MM.1S (cell line): ENCODE measurements around the gene OSBPL10.

Experiments
- DNase-seq: peaks from one replicate; pipeline ENCODE4 v3.0.0-alpha.2; 2015
- H2AFZ ChIP-seq: fragments of 300-600 bp; sonication (generic); 2 replicates; pipeline ENCODE4 v1.6.0; 2016; ENCODE audit warnings: antibody characterized with exemption, low read length
- H3F3A ChIP-seq: fragments of 300-600 bp; sonication (generic); 2 replicates; pipeline ENCODE4 v1.6.1; 2016; ENCODE audit warnings: mild to moderate bottlenecking, antibody characterized with exemption, low read length, moderate library complexity, mixed read lengths; ENCODE audit not compliant: insufficient read depth
- H3K27ac ChIP-seq: fragments of 300-600 bp; sonication (generic); 2 replicates; pipeline ENCODE4 v1.5.1; 2016; ENCODE audit warnings: mild to moderate bottlenecking, low read length
- H3K27me3 ChIP-seq: fragments of 300-600 bp; sonication (generic); replicated peaks from 2 replicates; pipeline ENCODE4 v1.6.0; 2016; ENCODE audit warnings: low read length; ENCODE audit not compliant: insufficient read depth
- H3K36me3 ChIP-seq: fragments of 300-600 bp; sonication (generic); replicated peaks from 2 replicates; pipeline ENCODE4 v1.6.1; 2016; ENCODE audit warnings: mild to moderate bottlenecking, low read length, mixed read lengths; ENCODE audit not compliant: insufficient read depth
- H3K4me1 ChIP-seq: fragments of 300-600 bp; sonication (generic); 2 replicates; pipeline ENCODE4 v1.6.1; 2016; ENCODE audit warnings: low read length, mixed read lengths
- H3K4me2 ChIP-seq: fragments of 300-600 bp; sonication (generic); 2 replicates; pipeline ENCODE4 v1.6.0; 2016; ENCODE audit warnings: low read depth, low read length
- H3K4me3 ChIP-seq: fragments of 300-600 bp; sonication (generic); 2 replicates; pipeline ENCODE4 v1.5.1; 2016; ENCODE audit warnings: low read length, mixed read lengths
- H3K79me2 ChIP-seq: fragments of 300-600 bp; sonication (generic); 2 replicates; pipeline ENCODE4 v1.6.1; 2016; ENCODE audit warnings: mixed run types, low read length, mixed read lengths
- H3K9ac ChIP-seq: fragments of 300-600 bp; sonication (generic); 2 replicates; pipeline ENCODE4 v1.6.1; 2016; ENCODE audit warnings: low read length, mixed read lengths
- H3K9me2 ChIP-seq: fragments of 300-600 bp; sonication (generic); replicated peaks from 2 replicates; pipeline ENCODE4 v1.6.1; 2016; ENCODE audit warnings: mild to moderate bottlenecking, low read length, mixed read lengths; ENCODE audit not compliant: insufficient read depth
- H3K9me3 ChIP-seq: fragments of 300-600 bp; sonication (generic); replicated peaks from 2 replicates; pipeline ENCODE4 v1.6.1; 2016; ENCODE audit warnings: mild to moderate bottlenecking, low read length, mixed read lengths; ENCODE audit not compliant: insufficient read depth
- H4K20me1 ChIP-seq: fragments of 300-600 bp; sonication (generic); 2 replicates; pipeline ENCODE4 v1.6.1; 2016; ENCODE audit warnings: mild to moderate bottlenecking, low read length, moderate library complexity, mixed read lengths; ENCODE audit not compliant: insufficient read depth
- CTCF ChIP-seq: fragments of 300-600 bp; sonication (generic); IDR thresholded peaks from 2 replicates; pipeline ENCODE4 v1.5.1; 2016; ENCODE audit warnings: antibody characterized with exemption, low read length, mixed read lengths
- EZH2 ChIP-seq: fragments of 300-600 bp; sonication (generic); optimal IDR thresholded peaks from 2 replicates; pipeline ENCODE3; 2017; ENCODE audit warnings: low read depth, mild to moderate bottlenecking, antibody characterized with exemption, low read length, mixed read lengths
- EZH2phosphoT487 ChIP-seq: fragments of 300-600 bp; sonication (generic); IDR thresholded peaks from 2 replicates; pipeline ENCODE4 v1.6.1; 2018; ENCODE audit warnings: antibody characterized with exemption, low read length

Gene OSBPL10

GRCh38 chr3:31884251-31884650 lies 96.8 kb downstream of the OSBPL10 start:
- TF ChIP-seq EZH2 (no peak), EZH2phosphoT487 (no peak), CTCF (no peak)
- Histone ChIP-seq H3K4me2 (no peak overlapping the region), H3K79me2 (no peaks in the 10 kb centered on the region), H3K27ac (no peak overlapping the region), H3K36me3 (no peaks in the 10 kb centered on the region), H3K9me2 (no peaks in the 10 kb centered on the region), H4K20me1 (no peaks in the 10 kb centered on the region), H3K27me3 (no peaks in the 10 kb centered on the region), H3K4me3 (no peak overlapping the region), H3K9ac (no peak overlapping the region), H3K4me1 (no peaks in the 10 kb centered on the region), H3F3A (no peaks in the 10 kb centered on the region), H3K9me3 (no peaks in the 10 kb centered on the region), H2AFZ (no peak overlapping the region)
- DNase-seq, result no peak

- no peaks in the 10 kb centered on the region for H3K27me3 ChIP-seq
- H3K4me1 ChIP-seq, result no peaks in the 10 kb centered on the region
- H3K4me3 ChIP-seq, result no peak overlapping the region
- H2AFZ ChIP-seq, result no peak overlapping the region
- no peaks in the 10 kb centered on the region for H4K20me1 ChIP-seq
- H3K9me2 ChIP-seq, result no peaks in the 10 kb centered on the region
- no peaks in the 10 kb centered on the region for H3K79me2 ChIP-seq
- H3K36me3 ChIP-seq, result no peaks in the 10 kb centered on the region
- no peak for DNase-seq
- no peak overlapping the region for H3K9ac ChIP-seq
- no peaks in the 10 kb centered on the region for H3K9me3 ChIP-seq
- H3K27ac ChIP-seq, result no peak overlapping the region
- no peak overlapping the region for H3K4me2 ChIP-seq
- TF ChIP-seq EZH2 (no peak), EZH2phosphoT487 (no peak), CTCF (no peak)
- no peaks in the 10 kb centered on the region for H3F3A ChIP-seq
Measured at GRCh38 chr3:31882895-31883294, 98.2 kb downstream of the OSBPL10 start.

GRCh38 chr3:31882431-31882830 lies 98.6 kb downstream of the OSBPL10 start:
- Histone ChIP-seq H3K9ac (no peak overlapping the region), H3F3A (no peaks in the 10 kb centered on the region), H3K4me2 (no peak overlapping the region), H3K36me3 (no peaks in the 10 kb centered on the region), H3K27me3 (no peaks in the 10 kb centered on the region), H3K9me2 (no peaks in the 10 kb centered on the region), H3K27ac (no peak overlapping the region), H3K4me1 (no peaks in the 10 kb centered on the region), H3K4me3 (no peak overlapping the region), H3K9me3 (no peaks in the 10 kb centered on the region), H2AFZ (no peak overlapping the region), H3K79me2 (no peaks in the 10 kb centered on the region), H4K20me1 (no peaks in the 10 kb centered on the region)
- no peak for DNase-seq
- TF ChIP-seq EZH2 (no peak), CTCF (no peak), EZH2phosphoT487 (no peak)
